GM12878 (cell line): Measurements from ENCODE around the gene KCNH4. TPM values are rescaled to one million over a fixed set of nuclear protein-coding genes. Genes with fewer than 3 reads are reported as not detected.

ENCODE experiments used
- ATAC-seq: fragments of 200-7000 bp; cut with Tn5 transposase; 3 replicates; pipeline ENCODE4 v1.9.1; 2020; ENCODE audit warnings: mild to moderate bottlenecking, moderate library complexity
- BruUV-seq: library from RNA; stranded (reverse); fragments of 400-500 nt; replicated peaks from 2 replicates; lab custom pipeline; 2021; lab: Mats Ljungman, UMichigan
- CTCF ChIA-PET: fragments of 300-600 bp; sonication (Branson Sonifier 250); formaldehyde crosslinking; extraction: SDS; loops from one replicate; lab custom pipeline; 2021; ENCODE audit warnings: inconsistent platforms; lab: Yijun Ruan, JAX
- POLR2A ChIA-PET: fragments of 350-600 bp; formaldehyde crosslinking; extraction: SDS; loops from one replicate; lab custom pipeline; 2021; ENCODE audit warnings: inconsistent platforms; lab: Charles Lee
- RAD21 ChIA-PET: fragments of 300-600 bp; sonication (Branson Sonifier 250); formaldehyde crosslinking; loops from one replicate; lab custom pipeline; 2023; ENCODE audit warnings: antibody characterized with exemption; ENCODE audit not compliant: unreplicated experiment; lab: Charles Lee
- SMC1A ChIA-PET: fragments of 300-600 bp; sonication (Branson Sonifier 250); formaldehyde crosslinking; loops from one replicate; lab custom pipeline; 2023; ENCODE audit not compliant: unreplicated experiment, uncharacterized antibody; lab: Charles Lee
- DNase-seq: peaks from one replicate; pipeline ENCODE4 v3.0.0-alpha.2; 2011; ENCODE audit warnings: low read depth, low spot score
- FAIRE-seq: peaks from 3 replicates; lab custom pipeline; 2011; peaks lifted over from hg19 to GRCh38; lab: Jason Lieb, UNC
- H2AFZ ChIP-seq: 2 replicates; pipeline ENCODE4 v1.6.0; 2011; ENCODE audit warnings: low read depth, low read length, control low read depth; ENCODE audit not compliant: control insufficient read depth
- H3K27ac ChIP-seq: 2 replicates; pipeline ENCODE4 v1.5.1; 2011; ENCODE audit warnings: control low read depth; ENCODE audit not compliant: control insufficient read depth, insufficient read depth
- H3K27me3 ChIP-seq, 2 experiments: replicated peaks in 1 of 2; 2 replicates each; pipeline versions ENCODE4 v1.6.0 to v1.6.1; 2011; ENCODE audit warnings: low read length in 1 of 2; ENCODE audit not compliant: control insufficient read depth in 2 of 2, insufficient read depth in 2 of 2
- H3K36me3 ChIP-seq, 2 experiments: 2 replicates each; pipeline ENCODE4 v1.5.1; 2011; ENCODE audit warnings: low read length in 1 of 2; ENCODE audit not compliant: control insufficient read depth in 2 of 2, insufficient read depth in 2 of 2
- H3K4me1 ChIP-seq: 2 replicates; pipeline ENCODE4 v1.6.1; 2011; ENCODE audit warnings: mild to moderate bottlenecking, low read length, moderate library complexity, mixed read lengths; ENCODE audit not compliant: control insufficient read depth, insufficient read depth
- H3K4me2 ChIP-seq: 2 replicates; pipeline ENCODE4 v1.6.0; 2011; ENCODE audit warnings: control low read depth; ENCODE audit not compliant: control insufficient read depth, insufficient read depth
- H3K4me3 ChIP-seq: fragments of 200-600 bp; sonication (generic); 2 replicates; pipeline ENCODE4 v1.5.1; 2016
- H3K79me2 ChIP-seq: 2 replicates; pipeline ENCODE4 v1.6.0; 2011; ENCODE audit warnings: low read length; ENCODE audit not compliant: control insufficient read depth, insufficient read depth
- H3K9ac ChIP-seq: 2 replicates; pipeline ENCODE4 v1.8.0; 2011; ENCODE audit warnings: low read length, control low read depth, mixed read lengths; ENCODE audit not compliant: control insufficient read depth, insufficient read depth
- H3K9me3 ChIP-seq: replicated peaks from 3 replicates; pipeline ENCODE4 v1.5.1; 2011; ENCODE audit warnings: mild to moderate bottlenecking, low read length; ENCODE audit not compliant: control insufficient read depth, insufficient read depth
- H4K20me1 ChIP-seq: 2 replicates; pipeline ENCODE4 v1.6.0; 2011; ENCODE audit not compliant: control insufficient read depth, insufficient read depth
- ELK1 ChIP-seq: IDR thresholded peaks from 2 replicates; pipeline ENCODE4 v1.6.1; 2012; ENCODE audit warnings: low read depth, low read length, improper control_type of control experiment
- MEF2A ChIP-seq: IDR thresholded peaks from 2 replicates; pipeline ENCODE4 v1.6.1; 2011; ENCODE audit warnings: low read depth, mild to moderate bottlenecking, low read length, moderate library complexity; ENCODE audit not compliant: insufficient read depth
- NBN ChIP-seq: fragments of 450-650 bp; IDR thresholded peaks from 2 replicates; pipeline ENCODE4 v1.6.1; 2016
- RAD51 ChIP-seq: fragments of 450-650 bp; IDR thresholded peaks from 2 replicates; pipeline ENCODE4 v1.6.1; 2016; ENCODE audit warnings: moderate library complexity, mild to moderate bottlenecking, inconsistent platforms
- REST ChIP-seq: IDR thresholded peaks from 2 replicates; pipeline ENCODE4 v1.6.1; 2012; ENCODE audit warnings: mild to moderate bottlenecking, low read depth, low read length
- SP1 ChIP-seq: IDR thresholded peaks from one replicate; pipeline ENCODE4 v1.6.1; 2011; ENCODE audit warnings: low read depth, low read length
- TCF3 ChIP-seq: IDR thresholded peaks from 2 replicates; pipeline ENCODE4 v1.6.1; 2012; ENCODE audit warnings: low read depth, mild to moderate bottlenecking, low read length, borderline replicate concordance; ENCODE audit not compliant: insufficient read depth
- ZSCAN29 ChIP-seq: fragments of 450-650 bp; IDR thresholded peaks from 2 replicates; pipeline ENCODE4 v1.6.1; 2017; ENCODE audit warnings: mild to moderate bottlenecking, moderate library complexity
- WGBS: methylation state at CpG from one replicate; pipeline ENCODE4 v1.1.6; 2016; ENCODE audit warnings: low lambda C conversion rate; ENCODE audit not compliant: insufficient replicate concordance, insufficient coverage; ENCODE audit errors: missing lambda C conversion rate; 5-methylcytosine and 5-hydroxymethylcytosine counted together
- in situ Hi-C: fragments of 300-500 bp; cut with MboI; formaldehyde crosslinking; loops from 9 replicates; pipeline ENCODE4 v1.14.3; 2018; ENCODE audit warnings: mixed read lengths
- intact Hi-C: fragments of 100-400 bp; cut with micrococcal nuclease; formaldehyde crosslinking; loops from one replicate; pipeline ENCODE4 v1.14.2; 2022; ENCODE audit not compliant: unreplicated experiment
- polyA plus RNA-seq, 11 experiments: library from polyadenylated mRNA; depleted of rRNA in 4 of 11; unstranded in 6 of 11; stranded (reverse) in 5 of 11; fragments of >200 nt; fragmentation: Nextera tagmentation in 4 of 11; fragmentation: Illumina TruSeq in 1 of 11; extraction: Ambion mirVana in 4 of 11; extraction: Trizol in 1 of 11; gene quantifications; 1 replicate in 1 of 11; 2 replicates in 10 of 11; pipeline versions ENCODE4 v1.2.1 to v1.2.3, GENCODE V29; 2011 to 2016; ENCODE audit warnings: inconsistent platforms in 2 of 11, missing spikeins in 2 of 11, low read depth in 1 of 11
- total RNA-seq, 4 experiments: library from RNA; depleted of rRNA in 3 of 4; stranded (reverse); fragments of >200 nt in 3 of 4; fragmentation: Illumina TruSeq in 1 of 4; extraction: Trizol in 1 of 4; gene quantifications; 2 replicates each; pipeline versions ENCODE4 v1.2.1 to v1.2.3, GENCODE V29; 2013 to 2021
- TF ChIP-seq, protein P1 (sequence below): fragments of 450-650 bp; IDR thresholded peaks from 2 replicates; pipeline ENCODE4 v1.6.1; 2017; ENCODE audit warnings: mild to moderate bottlenecking

Gene KCNH4
- total and polyA plus RNA-seq, 10 of the 15 experiments (the other 5 are each of a cell fraction or from before 2014, with no cell fraction given): 0.03 to 0.88 (median 0.10) TPM; not detected in 2

DNA sequence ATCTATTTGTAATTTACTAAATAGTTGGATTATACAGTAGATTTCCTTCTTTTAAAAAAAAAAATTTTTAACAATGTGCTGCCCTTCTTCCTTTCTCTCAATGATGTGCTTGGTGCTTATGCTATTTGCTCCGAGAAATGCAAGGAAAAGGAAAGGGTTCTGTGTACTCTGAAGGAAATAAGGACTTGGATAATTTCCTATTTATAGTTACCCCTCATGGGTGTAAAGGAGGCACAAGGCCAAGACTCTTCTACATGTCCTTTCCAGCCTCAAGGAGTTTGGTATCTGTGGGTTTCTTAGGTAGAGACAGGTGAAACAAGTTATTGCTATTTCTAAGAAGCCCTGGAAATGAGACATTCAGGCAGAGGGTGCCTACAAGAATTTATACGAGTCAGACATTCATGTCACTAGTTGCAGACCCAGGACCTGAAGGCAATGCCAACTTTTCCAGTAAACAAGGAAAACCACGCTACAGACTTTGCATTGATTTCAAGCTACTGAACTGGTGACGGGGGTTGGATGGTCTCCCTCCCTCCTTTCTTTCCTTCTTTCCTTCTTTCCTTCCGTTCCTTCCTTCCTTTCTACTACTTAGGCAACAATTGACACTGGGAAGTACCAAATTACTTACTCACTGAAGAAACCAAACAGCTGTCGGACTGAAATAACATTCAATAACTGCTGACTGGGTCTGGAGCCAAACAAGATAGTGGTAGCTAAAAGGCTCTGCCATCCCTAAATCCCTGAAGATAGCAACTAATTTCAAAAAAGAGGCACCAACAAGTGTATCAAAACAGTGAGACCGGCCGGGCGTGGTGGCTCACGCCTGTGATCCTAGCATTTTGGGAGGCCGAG, 47.1 kb upstream of the KCNH4 start:
- in situ Hi-C loops (no loop called here), intact Hi-C loops (loop anchor here (10.0 kb wide), 1 partner anchor 177 kb away; no protein-coding TSS in a partner anchor)
- no TSS peak for BruUV-seq
- Histone ChIP-seq H2AFZ (no peak overlapping the region), H3K9ac (no peak overlapping the region), H3K27ac (no peak overlapping the region), H3K9me3 (no peaks in the 10 kb centered on the region), H3K4me3 (no peak overlapping the region), H3K4me1 (no peaks in the 10 kb centered on the region), H3K4me2 (no peak overlapping the region), H3K27me3 (no peaks in the 10 kb centered on the region), H3K36me3 (peaks cover 0 to 10% of the 10 kb centered on the region in 2 experiments; a peak in 3 of 4 replicates), H4K20me1 (no peaks in the 10 kb centered on the region), H3K79me2 (no peaks in the 10 kb centered on the region)
- TF ChIP-seq ZSCAN29: no peak
- CTCF ChIA-PET: no interaction called here
- WGBS: 92% methylated on average over 11 of the region's 11 CpGs
- RAD21 ChIA-PET: no interaction called here
- no peak for ATAC-seq
- POLR2A ChIA-PET: interaction anchor here (0.6 kb wide), 1 partner anchor 20 kb away, joined by 4 read pairs; no protein-coding TSS in a partner anchor
- no peak for DNase-seq
- FAIRE-seq: no peak
- SMC1A ChIA-PET: interaction anchor here (1.1 kb wide), 1 partner anchor 47 kb away, joined by 3 read pairs; no protein-coding TSS in a partner anchor

- WGBS: 98% methylated on average over 5 of the region's 5 CpGs
- Histone ChIP-seq H4K20me1 (no peaks in the 10 kb centered on the region), H3K79me2 (no peaks in the 10 kb centered on the region), H3K4me2 (no peak overlapping the region), H3K9me3 (no peaks in the 10 kb centered on the region), H3K27ac (no peak overlapping the region), H2AFZ (no peak overlapping the region), H3K4me1 (no peaks in the 10 kb centered on the region), H3K27me3 (no peaks in the 10 kb centered on the region), H3K36me3 (peaks cover 3 to 18% of the 10 kb centered on the region in 2 experiments), H3K4me3 (no peak overlapping the region), H3K9ac (no peak overlapping the region)
- FAIRE-seq (no peak), DNase-seq (no peak), ATAC-seq (no peak)
- ChIA-PET POLR2A (no interaction called here), SMC1A (no interaction called here), CTCF (no interaction called here), RAD21 (no interaction called here)
- intact Hi-C loops (loop anchor here (10.0 kb wide), 1 partner anchor 179 kb away; no protein-coding TSS in a partner anchor), in situ Hi-C loops (no loop called here)
- no TSS peak for BruUV-seq
- TF ChIP-seq REST (no peak), ELK1 (no peak), NBN (no peak), SP1 (no peak), RAD51 (no peak), TCF3 (no peak), MEF2A (no peak)
- TF ChIP-seq, protein P1, sequence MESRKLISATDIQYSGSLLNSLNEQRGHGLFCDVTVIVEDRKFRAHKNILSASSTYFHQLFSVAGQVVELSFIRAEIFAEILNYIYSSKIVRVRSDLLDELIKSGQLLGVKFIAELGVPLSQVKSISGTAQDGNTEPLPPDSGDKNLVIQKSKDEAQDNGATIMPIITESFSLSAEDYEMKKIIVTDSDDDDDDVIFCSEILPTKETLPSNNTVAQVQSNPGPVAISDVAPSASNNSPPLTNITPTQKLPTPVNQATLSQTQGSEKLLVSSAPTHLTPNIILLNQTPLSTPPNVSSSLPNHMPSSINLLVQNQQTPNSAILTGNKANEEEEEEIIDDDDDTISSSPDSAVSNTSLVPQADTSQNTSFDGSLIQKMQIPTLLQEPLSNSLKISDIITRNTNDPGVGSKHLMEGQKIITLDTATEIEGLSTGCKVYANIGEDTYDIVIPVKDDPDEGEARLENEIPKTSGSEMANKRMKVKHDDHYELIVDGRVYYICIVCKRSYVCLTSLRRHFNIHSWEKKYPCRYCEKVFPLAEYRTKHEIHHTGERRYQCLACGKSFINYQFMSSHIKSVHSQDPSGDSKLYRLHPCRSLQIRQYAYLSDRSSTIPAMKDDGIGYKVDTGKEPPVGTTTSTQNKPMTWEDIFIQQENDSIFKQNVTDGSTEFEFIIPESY: no peak
Measured at GRCh38 chr17:42225646-42226045, 44.7 kb upstream of the KCNH4 start.
